HepG2 (cell line): ENCODE results near the gene COL27A1. TPM values are rescaled to one million over a fixed set of nuclear protein-coding genes. Genes with fewer than 3 reads are reported as not detected.

Experiments
- ATAC-seq: fragments of 200-7000 bp; cut with Tn5 transposase; 3 replicates; pipeline ENCODE4 v1.9.1; 2020; ENCODE audit warnings: mild to moderate bottlenecking, moderate library complexity
- BruUV-seq: library from RNA; stranded (reverse); fragments of 400-500 nt; replicated peaks from 2 replicates; lab custom pipeline; 2021; lab: Mats Ljungman, UMichigan
- CTCF ChIA-PET: fragments of 300-600 bp; formaldehyde crosslinking; extraction: SDS; loops from one replicate; lab custom pipeline; 2021; ENCODE audit warnings: low total read pairs, inconsistent platforms, low intra/inter-chr PET ratio; lab: Yijun Ruan, JAX
- POLR2A ChIA-PET: fragments of 350-600 bp; sonication (Branson Sonifier 250); formaldehyde crosslinking; loops from one replicate; lab custom pipeline; 2020; ENCODE audit warnings: antibody characterized with exemption, inconsistent platforms; lab: Yijun Ruan, JAX
- DNase-seq: peaks from one replicate; pipeline ENCODE4 v3.0.0-alpha.2; 2015; ENCODE audit warnings: low spot score
- FAIRE-seq: peaks from 3 replicates; lab custom pipeline; 2011; peaks lifted over from hg19 to GRCh38; lab: Jason Lieb, UNC
- H2AFZ ChIP-seq: one replicate; pipeline ENCODE4 v1.6.1; 2011; ENCODE audit warnings: low read length, inconsistent platforms
- H3K27ac ChIP-seq: fragments of 300-600 bp; 3 replicates; pipeline ENCODE4 v1.8.0; 2011; ENCODE audit warnings: mixed run types, mild to moderate bottlenecking, mixed read lengths, low read length, inconsistent platforms; ENCODE audit not compliant: insufficient read depth; ENCODE audit errors: extremely low read length
- H3K27me3 ChIP-seq, 2 experiments: fragments of 200-600 bp in 1 of 2; 2 replicates in 1 of 2; 3 replicates in 1 of 2; pipeline versions ENCODE4 v1.6.0 to v1.8.0; 2011; ENCODE audit warnings: low read length in 2 of 2, mild to moderate bottlenecking in 2 of 2, moderate library complexity in 2 of 2, inconsistent platforms in 1 of 2; ENCODE audit not compliant: insufficient read depth in 2 of 2, control insufficient read depth in 1 of 2
- H3K36me3 ChIP-seq, 2 experiments: fragments of 200-600 bp in 1 of 2; replicated peaks in 1 of 2; 2 replicates in 1 of 2; 3 replicates in 1 of 2; pipeline versions ENCODE4 v1.5.1 to v1.8.0; 2011; ENCODE audit warnings: low read length in 2 of 2, inconsistent platforms in 1 of 2; ENCODE audit not compliant: insufficient read depth in 2 of 2, control insufficient read depth in 1 of 2
- H3K4me1 ChIP-seq: 2 replicates; pipeline ENCODE4 v1.5.1; 2012; ENCODE audit warnings: low read length, inconsistent platforms; ENCODE audit not compliant: insufficient read depth
- H3K4me2 ChIP-seq: 2 replicates; pipeline ENCODE4 v1.6.0; 2011; ENCODE audit warnings: low read depth, low read length, inconsistent platforms
- H3K4me3 ChIP-seq, 3 experiments: fragments of 200-600 bp in 1 of 3; sonication (generic), shearing (Covaris generic) in 1 of 3; replicated peaks in 1 of 3; 2 replicates each; pipeline ENCODE4 v1.5.1; 2011 to 2016; ENCODE audit warnings: low read length in 3 of 3, inconsistent platforms in 2 of 3, low read depth in 2 of 3, mild to moderate bottlenecking in 2 of 3, control low read depth in 1 of 3, mixed read lengths in 1 of 3; ENCODE audit not compliant: insufficient read depth in 1 of 3
- H3K79me2 ChIP-seq: one replicate; pipeline ENCODE4 v1.6.1; 2011; ENCODE audit warnings: low read length, inconsistent platforms; ENCODE audit not compliant: insufficient read depth
- H3K9ac ChIP-seq: 2 replicates; pipeline ENCODE4 v1.6.0; 2011; ENCODE audit warnings: mild to moderate bottlenecking, low read depth, low read length, inconsistent platforms; ENCODE audit not compliant: insufficient read depth
- H3K9me3 ChIP-seq: 2 replicates; pipeline ENCODE4 v1.5.1; 2012; ENCODE audit warnings: mild to moderate bottlenecking, low read length
- H4K20me1 ChIP-seq: 2 replicates; pipeline ENCODE4 v1.6.0; 2011; ENCODE audit warnings: inconsistent platforms, mild to moderate bottlenecking, low read length, moderate library complexity; ENCODE audit not compliant: insufficient read depth
- AGO2 ChIP-seq: fragments of 200-400 bp; formaldehyde crosslinking; optimal IDR thresholded peaks from 2 replicates; pipeline ENCODE3; 2017; ENCODE audit warnings: mild to moderate bottlenecking, low read depth, low read length, moderate library complexity
- SALL2 ChIP-seq: sonication (generic); formaldehyde crosslinking; IDR thresholded peaks from 2 replicates; pipeline ENCODE4 v1.8.1; 2023; ENCODE audit warnings: mild to moderate bottlenecking, missing genetic modification reagents, inconsistent platforms
- TRIM24 ChIP-seq: sonication (generic); formaldehyde crosslinking; IDR thresholded peaks from 2 replicates; pipeline ENCODE4 v1.8.0; 2022; ENCODE audit warnings: mild to moderate bottlenecking, missing genetic modification reagents
- ZFP82 ChIP-seq: sonication (generic); formaldehyde crosslinking; IDR thresholded peaks from 2 replicates; pipeline ENCODE4 v1.5.1; 2020; ENCODE audit warnings: mild to moderate bottlenecking, missing genetic modification reagents, borderline replicate concordance
- ZFP90 ChIP-seq: sonication (generic); formaldehyde crosslinking; IDR thresholded peaks from 2 replicates; pipeline ENCODE4 v1.8.0; 2022; ENCODE audit warnings: missing genetic modification reagents, mild to moderate bottlenecking, inconsistent platforms, borderline replicate concordance
- ZIK1 ChIP-seq: sonication (generic); formaldehyde crosslinking; IDR thresholded peaks from 2 replicates; pipeline ENCODE4 v1.5.0; 2020; ENCODE audit warnings: mild to moderate bottlenecking, low read depth, missing genetic modification reagents, borderline replicate concordance
- WGBS: methylation state at CpG from one replicate; pipeline ENCODE4 v1.1.6; 2017; ENCODE audit warnings: low lambda C conversion rate; 5-methylcytosine and 5-hydroxymethylcytosine counted together
- in situ Hi-C: cut with HindIII; loops from 2 replicates; pipeline ENCODE4 v1.10.0; 2017; ENCODE audit warnings: low pct_unique_long_range_greater_than_20kb; ENCODE audit not compliant: extremely low pct_ligation_motif_present
- intact Hi-C: fragments of 100-400 bp; cut with micrococcal nuclease; formaldehyde crosslinking; loops from one replicate; pipeline ENCODE4 v1.10.0; 2022; ENCODE audit not compliant: unreplicated experiment
- polyA plus RNA-seq, 8 experiments: library from polyadenylated mRNA; depleted of rRNA in 3 of 8; stranded (reverse) in 7 of 8; unstranded in 1 of 8; fragments of >200 nt; fragmentation: Illumina TruSeq in 4 of 8; extraction: Trizol in 4 of 8; gene quantifications; 2 replicates each; pipeline versions ENCODE4 v1.2.1 to v1.2.3, GENCODE V29; 2011 to 2016; ENCODE audit warnings: low read depth in 4 of 8, missing spikeins in 1 of 8, mixed read lengths in 1 of 8; ENCODE audit not compliant: insufficient read depth in 1 of 8
- total RNA-seq, 5 experiments: library from RNA; depleted of rRNA; stranded (reverse); fragments of >200 nt; fragmentation: Illumina TruSeq; extraction: Trizol; gene quantifications; 2 replicates each; pipeline ENCODE4 v1.2.3, GENCODE V29; 2016; ENCODE audit warnings: low read depth in 1 of 5
- TF ChIP-seq, protein P1 (sequence below): sonication (generic); formaldehyde crosslinking; IDR thresholded peaks from 2 replicates; pipeline ENCODE4 v1.4.0; 2020; ENCODE audit warnings: missing genetic modification reagents
- TF ChIP-seq, protein P2 (sequence below): sonication (generic); formaldehyde crosslinking; IDR thresholded peaks from 2 replicates; pipeline ENCODE4 v1.8.0; 2023; ENCODE audit warnings: mild to moderate bottlenecking, missing genetic modification reagents

Gene COL27A1
- total and polyA plus RNA-seq, 2 of the 13 experiments (the other 11 are each of a cell fraction or from before 2014, with no cell fraction given), result 71.3 to 89.1 TPM

DNA sequence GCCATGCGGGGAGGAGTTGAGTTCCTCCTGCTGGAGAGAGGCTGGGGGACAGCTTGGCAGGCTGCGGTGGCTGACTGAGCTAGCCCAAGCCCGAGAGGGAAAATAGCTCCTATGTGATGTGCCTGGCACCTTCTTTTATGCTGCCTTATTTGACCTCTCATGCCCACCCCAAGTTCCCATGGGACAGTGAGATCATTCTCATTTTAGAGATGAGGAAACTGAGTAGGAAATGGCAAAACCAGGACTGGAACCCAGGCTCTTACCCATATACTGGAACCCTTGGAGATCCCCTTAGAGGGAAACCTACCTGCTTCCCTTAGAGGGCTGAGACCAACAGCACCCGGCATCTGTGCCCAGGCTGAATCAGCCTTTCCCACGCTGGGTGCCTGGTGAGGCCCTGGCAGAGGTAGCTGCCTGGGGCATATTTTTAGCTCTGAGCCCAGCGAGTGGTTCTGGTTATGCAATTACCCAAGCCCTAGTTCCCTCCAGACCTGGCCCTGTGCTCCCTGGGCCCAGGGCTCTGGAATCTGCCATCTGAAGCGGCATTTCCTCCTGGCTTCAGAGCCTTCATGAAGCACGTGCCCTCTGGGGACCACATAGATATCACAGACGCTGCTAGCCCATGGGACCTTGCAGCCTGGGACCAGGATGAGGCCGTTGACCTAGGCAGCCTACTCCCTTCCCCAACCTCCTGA is 23.6 kb downstream of the COL27A1 start:
- Histone ChIP-seq H3K9me3 (no peaks in the 10 kb centered on the region), H4K20me1 (no peaks in the 10 kb centered on the region), H3K4me1 (peaks cover 62% of the 10 kb centered on the region), H3K36me3 (peaks cover 37 to 62% of the 10 kb centered on the region in 2 experiments), H3K79me2 (peaks cover 20% of the 10 kb centered on the region), H3K4me3 (no peak overlapping the region), H3K27ac (no peak overlapping the region), H3K4me2 (no peak overlapping the region), H3K9ac (no peak overlapping the region), H2AFZ (no peak overlapping the region), H3K27me3 (no peaks in the 10 kb centered on the region)
- TF ChIP-seq ZFP90 (CRISPR knock-in tag), result no peak
- TF ChIP-seq, protein P1, sequence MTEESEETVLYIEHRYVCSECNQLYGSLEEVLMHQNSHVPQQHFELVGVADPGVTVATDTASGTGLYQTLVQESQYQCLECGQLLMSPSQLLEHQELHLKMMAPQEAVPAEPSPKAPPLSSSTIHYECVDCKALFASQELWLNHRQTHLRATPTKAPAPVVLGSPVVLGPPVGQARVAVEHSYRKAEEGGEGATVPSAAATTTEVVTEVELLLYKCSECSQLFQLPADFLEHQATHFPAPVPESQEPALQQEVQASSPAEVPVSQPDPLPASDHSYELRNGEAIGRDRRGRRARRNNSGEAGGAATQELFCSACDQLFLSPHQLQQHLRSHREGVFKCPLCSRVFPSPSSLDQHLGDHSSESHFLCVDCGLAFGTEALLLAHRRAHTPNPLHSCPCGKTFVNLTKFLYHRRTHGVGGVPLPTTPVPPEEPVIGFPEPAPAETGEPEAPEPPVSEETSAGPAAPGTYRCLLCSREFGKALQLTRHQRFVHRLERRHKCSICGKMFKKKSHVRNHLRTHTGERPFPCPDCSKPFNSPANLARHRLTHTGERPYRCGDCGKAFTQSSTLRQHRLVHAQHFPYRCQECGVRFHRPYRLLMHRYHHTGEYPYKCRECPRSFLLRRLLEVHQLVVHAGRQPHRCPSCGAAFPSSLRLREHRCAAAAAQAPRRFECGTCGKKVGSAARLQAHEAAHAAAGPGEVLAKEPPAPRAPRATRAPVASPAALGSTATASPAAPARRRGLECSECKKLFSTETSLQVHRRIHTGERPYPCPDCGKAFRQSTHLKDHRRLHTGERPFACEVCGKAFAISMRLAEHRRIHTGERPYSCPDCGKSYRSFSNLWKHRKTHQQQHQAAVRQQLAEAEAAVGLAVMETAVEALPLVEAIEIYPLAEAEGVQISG (CRISPR knock-in tag), result no peak
- TF ChIP-seq, protein P2, sequence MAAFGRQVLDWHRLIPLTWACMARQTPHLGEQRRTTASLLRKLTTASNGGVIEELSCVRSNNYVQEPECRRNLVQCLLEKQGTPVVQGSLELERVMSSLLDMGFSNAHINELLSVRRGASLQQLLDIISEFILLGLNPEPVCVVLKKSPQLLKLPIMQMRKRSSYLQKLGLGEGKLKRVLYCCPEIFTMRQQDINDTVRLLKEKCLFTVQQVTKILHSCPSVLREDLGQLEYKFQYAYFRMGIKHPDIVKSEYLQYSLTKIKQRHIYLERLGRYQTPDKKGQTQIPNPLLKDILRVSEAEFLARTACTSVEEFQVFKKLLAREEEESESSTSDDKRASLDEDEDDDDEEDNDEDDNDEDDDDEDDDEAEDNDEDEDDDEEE (CRISPR knock-in tag), result no peak
- no peak for TF ChIP-seq ZFP82 (CRISPR knock-in tag)
- no peak for TF ChIP-seq SALL2 (CRISPR knock-in tag)
- no peak for TF ChIP-seq ZIK1
- peak; percentile 63 for TF ChIP-seq AGO2
- no peak for TF ChIP-seq TRIM24 (CRISPR knock-in tag)
- no peak for ATAC-seq
- intact Hi-C loops, result no loop called here
- no peak for FAIRE-seq
- in situ Hi-C loops, result no loop called here
- DNase-seq, result no peak
- ChIA-PET CTCF (no interaction called here), POLR2A (interaction anchor here (10.0 kb wide), 1 partner anchor 20 kb away, joined by 252 read pairs; the partner anchor contains the start of gene COL27A1)
- no TSS peak for BruUV-seq
- 92% methylated on average over 6 of the region's 10 CpGs for WGBS
